Breast epithelium (tissue), 4 donors: ENCODE results near the gene STIM1. TPM values are rescaled to one million over a fixed set of nuclear protein-coding genes. Genes with fewer than 3 reads are reported as not detected.

Experiments used
- DNase-seq, 2 donors: peaks; one replicate each; pipeline ENCODE4 v3.0.0-alpha.2; 2019; ENCODE audit warnings: low spot score in 2 of 2
- H3K27ac ChIP-seq, 2 donors: fragments of 200-600 bp; sonication (generic) in 1 of 2; one replicate each; pipeline ENCODE4 v1.5.1; 2016 to 2019; ENCODE audit warnings: mild to moderate bottlenecking in 1 of 2
- H3K27me3 ChIP-seq, 2 donors: fragments of 200-600 bp; sonication (generic) in 1 of 2; one replicate each; pipeline versions ENCODE4 v1.5.1 to v1.6.0; 2017 to 2019; ENCODE audit warnings: control low read depth in 1 of 2, mild to moderate bottlenecking in 1 of 2
- H3K36me3 ChIP-seq: fragments of 200-600 bp; one replicate; pipeline ENCODE4 v1.5.1; 2019
- H3K4me1 ChIP-seq, 2 donors: fragments of 200-600 bp; sonication (generic); one replicate each; pipeline ENCODE4 v1.5.1; 2016 to 2019; ENCODE audit warnings: control low read depth in 1 of 2
- H3K4me3 ChIP-seq, 3 donors: fragments of 200-600 bp; sonication (generic); 1 replicate in 2 of 3; 2 replicates in 1 of 3; pipeline ENCODE4 v1.5.1; 2016 to 2019; ENCODE audit warnings: mild to moderate bottlenecking in 3 of 3, moderate library complexity in 2 of 3
- H3K9me3 ChIP-seq, 2 donors: fragments of 200-600 bp; sonication (generic) in 1 of 2; one replicate each; pipeline ENCODE4 v1.5.1; 2016 to 2019; ENCODE audit warnings: control low read depth in 1 of 2
- CTCF ChIP-seq, 3 donors: fragments of 450-650 bp; IDR thresholded peaks; one replicate each; pipeline ENCODE4 v1.5.1; 2016 to 2017; ENCODE audit warnings: antibody characterized with exemption in 3 of 3, mild to moderate bottlenecking in 3 of 3, moderate library complexity in 3 of 3
- POLR2A ChIP-seq: fragments of 450-650 bp; IDR thresholded peaks from one replicate; pipeline ENCODE4 v1.6.1; 2016; ENCODE audit warnings: antibody characterized with exemption, mild to moderate bottlenecking, moderate library complexity
- POLR2AphosphoS5 ChIP-seq, 3 donors: sonication (generic); formaldehyde crosslinking; IDR thresholded peaks; one replicate each; pipeline ENCODE4 v1.6.1; 2017; ENCODE audit warnings: antibody characterized with exemption in 3 of 3
- intact Hi-C: fragments of 100-400 bp; cut with DNase I; formaldehyde crosslinking; loops from one replicate; pipeline ENCODE4 v1.15.1; 2023; ENCODE audit warnings: low total_unique reads
- total RNA-seq, 3 donors: library from RNA; depleted of rRNA; stranded (reverse); fragments of >200 nt; gene quantifications; one replicate each; pipeline ENCODE4 v1.1.0, GENCODE V29; 2016

STIM1 gene
- total RNA-seq, 3 donors from 2014 or later: 44.2 to 68.2 (median 47.9) TPM

GRCh38 chr11:4027746-4028145 is 172.3 kb downstream of the STIM1 start:
- intact Hi-C loops: no loop called here
- H3K9me3 ChIP-seq: no peaks in the 10 kb centered on the region
- peak overlapping the region; percentile 20 to 37 for H3K27ac ChIP-seq
- H3K4me3 ChIP-seq: no peak overlapping the region
- no peaks in the 10 kb centered on the region for H3K27me3 ChIP-seq
- H3K36me3 ChIP-seq: no peaks in the 10 kb centered on the region
- no peak for TF ChIP-seq POLR2A
- no peak for TF ChIP-seq POLR2AphosphoS5 (IDR thresholded peaks at IDR 0.05)
- no peak for TF ChIP-seq CTCF (IDR thresholded peaks at IDR 0.05)
- DNase-seq: no peak
- peaks cover 0 to 6% of the 10 kb centered on the region in 2 donors for H3K4me1 ChIP-seq

- Histone ChIP-seq H3K36me3 (no peaks in the 10 kb centered on the region), H3K27me3 (no peaks in the 10 kb centered on the region), H3K4me1 (peaks cover 0 to 1% of the 10 kb centered on the region in 2 donors), H3K9me3 (no peaks in the 10 kb centered on the region), H3K27ac (peak overlapping the region in 1 of 2 donors; percentile 45), H3K4me3 (no peak overlapping the region)
- intact Hi-C loops: no loop called here
- no peak for DNase-seq
- TF ChIP-seq CTCF (IDR thresholded peaks at IDR 0.05) (no peak), POLR2AphosphoS5 (IDR thresholded peaks at IDR 0.05) (no peak), POLR2A (no peak)
These were observed 174.7 kb downstream of the STIM1 start for GRCh38 chr11:4030197-4030596.

- H3K36me3 ChIP-seq: no peaks in the 10 kb centered on the region
- no peak for TF ChIP-seq POLR2AphosphoS5 (IDR thresholded peaks at IDR 0.05)
- no peak for TF ChIP-seq POLR2A
- no peak for TF ChIP-seq CTCF (IDR thresholded peaks at IDR 0.05)
- no peak overlapping the region for H3K4me3 ChIP-seq
- no peak for DNase-seq
- H3K9me3 ChIP-seq: no peaks in the 10 kb centered on the region
- H3K4me1 ChIP-seq: no peaks in the 10 kb centered on the region
- intact Hi-C loops: no loop called here
- no peaks in the 10 kb centered on the region for H3K27me3 ChIP-seq
- H3K27ac ChIP-seq: no peak overlapping the region
These were observed 176.6 kb downstream of the STIM1 start for GRCh38 chr11:4032097-4032496.

GRCh38 chr11:4035985-4036384 is 180.5 kb downstream of the STIM1 start:
- DNase-seq: no peak
- Histone ChIP-seq H3K27me3 (no peaks in the 10 kb centered on the region), H3K36me3 (no peaks in the 10 kb centered on the region), H3K9me3 (no peaks in the 10 kb centered on the region), H3K4me1 (no peaks in the 10 kb centered on the region), H3K27ac (no peak overlapping the region), H3K4me3 (no peak overlapping the region)
- intact Hi-C loops: no loop called here
- TF ChIP-seq CTCF (IDR thresholded peaks at IDR 0.05): no peak
- no peak for TF ChIP-seq POLR2A
- TF ChIP-seq POLR2AphosphoS5 (IDR thresholded peaks at IDR 0.05): no peak

- Histone ChIP-seq H3K36me3 (no peaks in the 10 kb centered on the region), H3K9me3 (no peaks in the 10 kb centered on the region), H3K27ac (no peak overlapping the region), H3K27me3 (no peaks in the 10 kb centered on the region), H3K4me1 (peaks cover 0 to 2% of the 10 kb centered on the region in 2 donors), H3K4me3 (no peak overlapping the region)
- no peak for DNase-seq
- TF ChIP-seq POLR2A (no peak), CTCF (IDR thresholded peaks at IDR 0.05) (no peak), POLR2AphosphoS5 (IDR thresholded peaks at IDR 0.05) (no peak)
- intact Hi-C loops: no loop called here
These were observed 183.5 kb downstream of the STIM1 start for GRCh38 chr11:4039011-4039410.
